Endothelial cell of umbilical vein (primary cell): ENCODE results near the gene LGALS3BP. TPM values are rescaled to one million over a fixed set of nuclear protein-coding genes. Genes with fewer than 3 reads are reported as not detected.

ENCODE experiments used
- BruUV-seq: library from RNA; stranded (reverse); fragments of 400-500 nt; replicated peaks from 2 replicates; lab custom pipeline; 2021; lab: Mats Ljungman, UMichigan
- CTCF ChIA-PET: fragments of 300-600, 350-600 bp; sonication (Branson Sonifier 250); formaldehyde crosslinking; loops from one replicate; lab custom pipeline; 2021; ENCODE audit warnings: antibody characterized with exemption, inconsistent platforms; lab: Charles Lee
- POLR2A ChIA-PET: fragments of 300-600, 350-600 bp; sonication (Branson Sonifier 250); formaldehyde crosslinking; loops from one replicate; lab custom pipeline; 2021; ENCODE audit warnings: antibody characterized with exemption, inconsistent platforms; lab: Charles Lee
- DNase-seq: peaks from one replicate; pipeline ENCODE4 v3.0.0-alpha.2; 2011; ENCODE audit warnings: low read depth, low spot score
- FAIRE-seq: peaks from 2 replicates; lab custom pipeline; 2011; peaks lifted over from hg19 to GRCh38; lab: Jason Lieb, UNC
- H2AFZ ChIP-seq: 2 replicates; pipeline ENCODE4 v1.6.0; 2012; ENCODE audit warnings: low read depth, low read length, control low read depth, inconsistent platforms
- H3K27ac ChIP-seq: 2 replicates; pipeline ENCODE4 v1.5.1; 2011; ENCODE audit warnings: low read depth, mild to moderate bottlenecking, control low read depth, low read length, moderate library complexity; ENCODE audit not compliant: insufficient read depth
- H3K27me3 ChIP-seq, 2 experiments: 2 replicates each; pipeline versions ENCODE4 v1.6.0 to v1.6.1; 2011; ENCODE audit warnings: low read length in 2 of 2, mixed read lengths in 1 of 2; ENCODE audit not compliant: control insufficient read depth in 2 of 2, insufficient read depth in 2 of 2
- H3K36me3 ChIP-seq, 2 experiments: 2 replicates in 1 of 2; 3 replicates in 1 of 2; pipeline ENCODE4 v1.5.1; 2011; ENCODE audit warnings: low read length in 2 of 2, mild to moderate bottlenecking in 1 of 2, moderate library complexity in 1 of 2; ENCODE audit not compliant: control insufficient read depth in 2 of 2, insufficient read depth in 2 of 2; ENCODE audit errors: extremely low read depth in 1 of 2
- H3K4me1 ChIP-seq: 3 replicates; pipeline ENCODE4 v1.5.1; 2011; ENCODE audit warnings: mild to moderate bottlenecking, low read length; ENCODE audit not compliant: control insufficient read depth, insufficient read depth; ENCODE audit errors: extremely low read depth
- H3K4me2 ChIP-seq: 2 replicates; pipeline ENCODE4 v1.6.1; 2011; ENCODE audit warnings: low read length, control low read depth, mixed read lengths; ENCODE audit not compliant: insufficient read depth
- H3K4me3 ChIP-seq, 3 experiments: fragments of 200-600 bp in 1 of 3; sonication (generic), shearing (Covaris generic) in 1 of 3; replicated peaks in 1 of 3; 2 replicates each; pipeline ENCODE4 v1.5.1; 2011 to 2016; ENCODE audit warnings: control low read depth in 3 of 3, low read length in 3 of 3, mild to moderate bottlenecking in 2 of 3, inconsistent platforms in 1 of 3, low read depth in 1 of 3, moderate library complexity in 1 of 3; ENCODE audit not compliant: insufficient read depth in 1 of 3
- H3K79me2 ChIP-seq: 2 replicates; pipeline ENCODE4 v1.6.0; 2012; ENCODE audit warnings: low read length, inconsistent platforms; ENCODE audit not compliant: control insufficient read depth, insufficient read depth
- H3K9ac ChIP-seq: replicated peaks from 2 replicates; pipeline ENCODE3; 2011; ENCODE audit warnings: low read length, control low read depth; ENCODE audit not compliant: insufficient read depth; ENCODE audit errors: extremely low read depth
- H3K9me1 ChIP-seq: replicated peaks from 3 replicates; pipeline ENCODE4 v1.6.0; 2011; ENCODE audit warnings: mild to moderate bottlenecking, low read length; ENCODE audit not compliant: control insufficient read depth, insufficient read depth; ENCODE audit errors: extremely low read depth
- H3K9me3 ChIP-seq: replicated peaks from 2 replicates; pipeline ENCODE4 v1.5.1; 2012; ENCODE audit warnings: low read length, inconsistent platforms; ENCODE audit not compliant: control insufficient read depth, insufficient read depth
- H4K20me1 ChIP-seq: replicated peaks from 2 replicates; pipeline ENCODE3; 2011; ENCODE audit warnings: mild to moderate bottlenecking, low read length; ENCODE audit not compliant: control insufficient read depth, insufficient read depth; ENCODE audit errors: extremely low read depth
- CTCF ChIP-seq, 2 donors: IDR thresholded peaks; 1 replicate in 1 of 2; 2 replicates in 1 of 2; pipeline ENCODE4 v1.5.1; 2011; ENCODE audit warnings: low read length in 2 of 2, mild to moderate bottlenecking in 2 of 2, moderate library complexity in 2 of 2, control low read depth in 1 of 2, inconsistent platforms in 1 of 2, low read depth in 1 of 2; ENCODE audit not compliant: insufficient read depth in 1 of 2; ENCODE audit errors: extremely low read depth in 1 of 2
- EZH2 ChIP-seq: IDR thresholded peaks from 2 replicates; pipeline ENCODE4 v1.6.1; 2012; ENCODE audit warnings: borderline replicate concordance, low read depth, mild to moderate bottlenecking, moderate library complexity, low read length, inconsistent platforms; ENCODE audit not compliant: severe bottlenecking
- FOS ChIP-seq: IDR thresholded peaks from 2 replicates; pipeline ENCODE4 v1.6.1; 2011; ENCODE audit warnings: mild to moderate bottlenecking, low read length, moderate library complexity, borderline replicate concordance; ENCODE audit not compliant: insufficient read depth
- GATA2 ChIP-seq: IDR thresholded peaks from 2 replicates; pipeline ENCODE4 v1.7.0; 2011; ENCODE audit warnings: low read depth, mild to moderate bottlenecking, moderate library complexity, mixed read lengths, low read length; ENCODE audit not compliant: insufficient read length, insufficient read depth
- JUN ChIP-seq: IDR thresholded peaks from 2 replicates; pipeline ENCODE4 v1.6.1; 2011; ENCODE audit warnings: borderline replicate concordance, low read depth; ENCODE audit not compliant: insufficient read length, insufficient read depth
- MYC ChIP-seq: IDR thresholded peaks from one replicate; pipeline ENCODE4 v1.6.1; 2011; ENCODE audit warnings: mild to moderate bottlenecking, low read depth, low read length
- POLR2AphosphoS5 ChIP-seq: IDR thresholded peaks from 2 replicates; pipeline ENCODE4 v1.6.1; 2012; ENCODE audit warnings: low read depth, mild to moderate bottlenecking, control low read depth, low read length, moderate library complexity; ENCODE audit not compliant: insufficient read depth
- dilution Hi-C: fragments of 300-500 bp; cut with MboI; formaldehyde crosslinking; loops from one replicate; pipeline ENCODE4 v1.15.0; 2019; ENCODE audit warnings: low sequenced_read_pairs; ENCODE audit not compliant: extremely low pct_ligation_motif_present
- intact Hi-C: fragments of 100-400 bp; cut with micrococcal nuclease; formaldehyde crosslinking; loops from one replicate; pipeline ENCODE4 v1.10.0; 2022
- polyA plus RNA-seq, 4 experiments: library from polyadenylated mRNA; depleted of rRNA in 3 of 4; stranded (reverse) in 3 of 4; unstranded in 1 of 4; fragments of >200 nt; gene quantifications; 2 replicates each; pipeline versions ENCODE4 v1.2.1 to v1.2.3, GENCODE V29; 2011 to 2012; ENCODE audit warnings: missing spikeins in 1 of 4
- total RNA-seq: library from RNA; stranded (reverse); gene quantifications from 2 replicates; pipeline ENCODE4 v1.2.3, GENCODE V29; 2021
- TF ChIP-seq, protein P1 (sequence below): IDR thresholded peaks from 2 replicates; pipeline ENCODE4 v1.6.1; 2011; ENCODE audit not compliant: insufficient read depth, insufficient read length

Gene LGALS3BP
- total and polyA plus RNA-seq, 2 donors (not counting 3 experiments of a cell fraction or from before 2014, with no cell fraction given), result 0.77 to 1.3 TPM

GRCh38 chr17:78967782-78968362 is 11.9 kb downstream of the LGALS3BP start:
- CTCF ChIA-PET, result interaction anchor here (0.7 to 9.1 kb wide), 4 partner anchors 11 to 115 kb away, joined by 3 to 171 read pairs (median 4); no protein-coding TSS in a partner anchor
- POLR2A ChIA-PET, result no interaction called here
- dilution Hi-C loops, result no loop called here

DNA sequence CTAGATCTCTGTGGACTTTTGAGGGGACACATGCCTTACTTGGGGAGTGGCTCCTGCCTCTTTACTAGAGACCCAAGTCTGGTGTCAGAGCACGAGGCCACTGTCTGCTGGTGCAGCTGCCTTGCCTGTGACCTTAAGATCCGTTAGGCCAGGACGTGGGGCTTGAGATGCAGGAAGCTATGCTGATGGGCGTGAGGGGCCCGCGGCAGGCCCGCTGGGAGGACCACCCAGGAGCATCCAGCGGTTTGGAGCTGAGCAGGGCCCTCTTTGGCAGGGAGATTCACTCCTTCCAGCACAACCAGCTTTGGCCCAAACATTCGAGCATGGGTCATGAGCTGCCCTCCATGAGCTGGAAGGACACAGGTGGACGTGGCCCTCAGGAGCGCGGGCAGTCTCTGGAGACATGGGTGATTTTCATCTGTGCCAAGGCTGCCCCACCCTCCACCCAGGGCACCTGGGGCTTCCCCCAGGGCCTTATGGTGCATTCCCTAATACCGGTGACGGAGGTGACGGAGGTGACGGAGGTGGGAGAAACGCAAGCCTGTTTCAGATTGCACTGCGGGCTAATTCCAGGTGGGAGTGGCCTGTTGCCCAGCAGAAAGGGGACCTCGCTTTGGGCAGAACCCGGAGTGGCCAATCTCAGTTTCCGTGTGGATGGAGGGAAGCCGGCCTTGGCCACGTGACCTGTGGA is 12.7 kb downstream of the LGALS3BP start:
- FAIRE-seq, result no peak
- ChIA-PET POLR2A (no interaction called here), CTCF (interaction anchor here (0.9 to 9.1 kb wide), 7 partner anchors 11 to 114 kb away, joined by 3 to 171 read pairs (median 4); no protein-coding TSS in a partner anchor)
- BruUV-seq, result no TSS peak
- H3K4me3 ChIP-seq, result no peak overlapping the region
- H3K27ac ChIP-seq, result no peak overlapping the region
- no peaks in the 10 kb centered on the region for H3K36me3 ChIP-seq
- dilution Hi-C loops (no loop called here), intact Hi-C loops (no loop called here)
- no peak for TF ChIP-seq FOS
- TF ChIP-seq CTCF (IDR thresholded peaks at IDR 0.05; ENCODE audit: extremely low read depth in 1 of 2, insufficient read depth in 1 of 2, low read depth in 1 of 2, low read length in 2 of 2), result no peak
- TF ChIP-seq MYC, result no peak
- TF ChIP-seq POLR2AphosphoS5, result no peak
- no peak overlapping the region for H3K9ac ChIP-seq
- H4K20me1 ChIP-seq, result no peaks in the 10 kb centered on the region
- H3K4me2 ChIP-seq, result no peak overlapping the region
- H2AFZ ChIP-seq, result no peak overlapping the region
- no peaks in the 10 kb centered on the region for H3K9me1 ChIP-seq
- no peaks in the 10 kb centered on the region for H3K79me2 ChIP-seq
- DNase-seq, result no peak
- H3K27me3 ChIP-seq, result no peaks in the 10 kb centered on the region
- H3K4me1 ChIP-seq, result no peaks in the 10 kb centered on the region
- H3K9me3 ChIP-seq, result no peaks in the 10 kb centered on the region

More at GRCh38 chr17:78967782-78968362, 11.9 kb downstream of the LGALS3BP start:
- TF ChIP-seq JUN (no peak), EZH2 (no peak), FOS (no peak), GATA2 (no peak), MYC (no peak)
- TF ChIP-seq, protein P1, sequence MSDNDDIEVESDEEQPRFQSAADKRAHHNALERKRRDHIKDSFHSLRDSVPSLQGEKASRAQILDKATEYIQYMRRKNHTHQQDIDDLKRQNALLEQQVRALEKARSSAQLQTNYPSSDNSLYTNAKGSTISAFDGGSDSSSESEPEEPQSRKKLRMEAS, result no peak
- no peak for FAIRE-seq
- H3K9me1 ChIP-seq, result no peaks in the 10 kb centered on the region
- H3K4me3 ChIP-seq, result no peak overlapping the region
- no peaks in the 10 kb centered on the region for H3K4me1 ChIP-seq
- H3K27ac ChIP-seq, result no peak overlapping the region
- H3K36me3 ChIP-seq, result no peaks in the 10 kb centered on the region
- H4K20me1 ChIP-seq, result no peaks in the 10 kb centered on the region
- no peaks in the 10 kb centered on the region for H3K9me3 ChIP-seq
- intact Hi-C loops, result no loop called here
- no TSS peak for BruUV-seq
- H3K4me2 ChIP-seq, result no peak overlapping the region
- no peaks in the 10 kb centered on the region for H3K27me3 ChIP-seq
- no peaks in the 10 kb centered on the region for H3K79me2 ChIP-seq
- no peak for DNase-seq
- no peak overlapping the region for H3K9ac ChIP-seq
- no peak overlapping the region for H2AFZ ChIP-seq
